ENCODE measurements around the gene RAPGEF5. TPM values are rescaled to one million over a fixed set of nuclear protein-coding genes. Genes with fewer than 3 reads are reported as not detected.

Gene RAPGEF5
- total RNA-seq, 1 donor from 2014 or later: 139 TPM

- H3K36me3 ChIP-seq: peaks cover 82% of the 10 kb centered on the region
- DNase-seq: no peak
- H3K27ac ChIP-seq: no peak overlapping the region
- no peaks in the 10 kb centered on the region for H3K4me1 ChIP-seq
- TF ChIP-seq, protein P1, sequence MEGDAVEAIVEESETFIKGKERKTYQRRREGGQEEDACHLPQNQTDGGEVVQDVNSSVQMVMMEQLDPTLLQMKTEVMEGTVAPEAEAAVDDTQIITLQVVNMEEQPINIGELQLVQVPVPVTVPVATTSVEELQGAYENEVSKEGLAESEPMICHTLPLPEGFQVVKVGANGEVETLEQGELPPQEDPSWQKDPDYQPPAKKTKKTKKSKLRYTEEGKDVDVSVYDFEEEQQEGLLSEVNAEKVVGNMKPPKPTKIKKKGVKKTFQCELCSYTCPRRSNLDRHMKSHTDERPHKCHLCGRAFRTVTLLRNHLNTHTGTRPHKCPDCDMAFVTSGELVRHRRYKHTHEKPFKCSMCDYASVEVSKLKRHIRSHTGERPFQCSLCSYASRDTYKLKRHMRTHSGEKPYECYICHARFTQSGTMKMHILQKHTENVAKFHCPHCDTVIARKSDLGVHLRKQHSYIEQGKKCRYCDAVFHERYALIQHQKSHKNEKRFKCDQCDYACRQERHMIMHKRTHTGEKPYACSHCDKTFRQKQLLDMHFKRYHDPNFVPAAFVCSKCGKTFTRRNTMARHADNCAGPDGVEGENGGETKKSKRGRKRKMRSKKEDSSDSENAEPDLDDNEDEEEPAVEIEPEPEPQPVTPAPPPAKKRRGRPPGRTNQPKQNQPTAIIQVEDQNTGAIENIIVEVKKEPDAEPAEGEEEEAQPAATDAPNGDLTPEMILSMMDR (IDR thresholded peaks at IDR 0.05): no peak
- intact Hi-C loops (cut with DNase I): no loop called here
- no peaks in the 10 kb centered on the region for H3K9me3 ChIP-seq
- ATAC-seq: no peak
- no peak overlapping the region for H3K4me3 ChIP-seq
- H3K27me3 ChIP-seq: no peaks in the 10 kb centered on the region
These were observed 199.4 kb downstream of the RAPGEF5 start for GRCh38 chr7:22157552-22157951.

DNA sequence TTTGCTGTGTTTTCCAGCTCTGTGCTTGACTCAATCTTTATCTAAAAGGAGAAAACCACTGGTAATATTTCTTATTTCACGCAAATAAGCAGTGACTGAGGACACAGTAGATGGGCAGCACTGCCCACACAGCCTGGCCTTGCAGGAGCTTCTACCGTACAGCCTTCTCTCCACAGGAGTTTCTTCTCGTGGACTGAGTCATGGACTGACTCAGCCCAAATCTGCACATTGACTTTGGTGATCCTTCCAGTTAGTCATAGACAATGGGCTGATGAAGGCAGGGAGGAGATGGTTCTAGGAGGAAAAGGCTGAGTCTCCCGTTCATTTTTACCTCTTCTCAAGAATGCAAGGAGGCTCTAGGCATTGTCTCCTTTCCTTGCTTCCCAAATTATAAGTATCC, 200.7 kb downstream of the RAPGEF5 start:
- H3K27me3 ChIP-seq: no peaks in the 10 kb centered on the region
- H3K27ac ChIP-seq: no peak overlapping the region
- intact Hi-C loops (cut with DNase I): no loop called here
- TF ChIP-seq, protein P1 (IDR thresholded peaks at IDR 0.05): no peak
- no peak for ATAC-seq
- H3K9me3 ChIP-seq: no peaks in the 10 kb centered on the region
- H3K4me1 ChIP-seq: no peaks in the 10 kb centered on the region
- H3K4me3 ChIP-seq: no peak overlapping the region
- no peak for DNase-seq
- H3K36me3 ChIP-seq: peaks cover 88% of the 10 kb centered on the region

GRCh38 chr7:22154143-22154529, 202.8 kb downstream of the RAPGEF5 start:
- TF ChIP-seq, protein P1 (IDR thresholded peaks at IDR 0.05): no peak
- no peak for DNase-seq
- Histone ChIP-seq H3K9me3 (no peaks in the 10 kb centered on the region), H3K4me3 (no peak overlapping the region), H3K36me3 (peaks cover 91% of the 10 kb centered on the region), H3K4me1 (no peaks in the 10 kb centered on the region), H3K27me3 (no peaks in the 10 kb centered on the region), H3K27ac (no peak overlapping the region)
- intact Hi-C loops (cut with DNase I): no loop called here
- no peak for ATAC-seq

- DNase-seq: no peak
- Histone ChIP-seq H3K27ac (no peak overlapping the region), H3K27me3 (no peaks in the 10 kb centered on the region), H3K9me3 (no peaks in the 10 kb centered on the region), H3K36me3 (peaks cover 92% of the 10 kb centered on the region), H3K4me3 (no peak overlapping the region), H3K4me1 (no peaks in the 10 kb centered on the region)
- TF ChIP-seq, protein P1 (IDR thresholded peaks at IDR 0.05): no peak
- no peak for ATAC-seq
- intact Hi-C loops (cut with DNase I): no loop called here
These were observed 203.4 kb downstream of the RAPGEF5 start for GRCh38 chr7:22153432-22154142.

DNA sequence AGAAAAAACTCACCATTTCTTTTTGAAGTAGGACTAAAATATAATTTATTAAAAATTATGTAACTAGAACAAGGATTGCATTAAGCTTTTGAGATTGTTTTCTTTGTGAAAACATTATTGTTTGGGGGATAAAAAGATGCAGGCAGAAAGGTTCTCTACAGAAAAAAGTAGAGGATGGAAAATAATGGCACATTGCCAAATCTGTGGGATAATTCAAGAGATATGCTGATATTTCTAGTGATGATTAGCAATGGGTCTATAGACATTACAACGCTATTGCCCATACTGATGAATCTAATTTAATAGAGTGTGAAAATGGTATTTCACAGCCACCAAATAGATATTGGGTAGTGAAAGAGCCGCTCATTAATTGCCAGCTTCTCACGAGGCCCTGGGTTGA, 204.3 kb downstream of the RAPGEF5 start:
- TF ChIP-seq, protein P1 (IDR thresholded peaks at IDR 0.05): no peak
- no peak overlapping the region for H3K27ac ChIP-seq
- peaks cover 6% of the 10 kb centered on the region for H3K4me1 ChIP-seq
- peaks cover 94% of the 10 kb centered on the region for H3K36me3 ChIP-seq
- ATAC-seq: no peak
- DNase-seq: no peak
- intact Hi-C loops (cut with DNase I): no loop called here
- no peaks in the 10 kb centered on the region for H3K27me3 ChIP-seq
- no peak overlapping the region for H3K4me3 ChIP-seq
- H3K9me3 ChIP-seq: no peaks in the 10 kb centered on the region

GRCh38 chr7:22151901-22152300, 205.1 kb downstream of the RAPGEF5 start:
- H3K36me3 ChIP-seq: peaks cover 91% of the 10 kb centered on the region
- no peak for ATAC-seq
- H3K9me3 ChIP-seq: no peaks in the 10 kb centered on the region

More at GRCh38 chr7:22151901-22152300, 205.1 kb downstream of the RAPGEF5 start:
- peaks cover 10% of the 10 kb centered on the region for H3K4me1 ChIP-seq
- intact Hi-C loops (cut with DNase I): no loop called here
- TF ChIP-seq, protein P1 (IDR thresholded peaks at IDR 0.05): no peak
- no peaks in the 10 kb centered on the region for H3K27me3 ChIP-seq
- no peak overlapping the region for H3K4me3 ChIP-seq
- no peak for DNase-seq
- H3K27ac ChIP-seq: no peak overlapping the region
